Cardiac muscle cell (in vitro differentiated cells and primary cell): ENCODE data around the gene CCSER1. TPM values are rescaled to one million over a fixed set of nuclear protein-coding genes. Genes with fewer than 3 reads are reported as not detected.

ENCODE experiments used
- DNase-seq, 2 donors: peaks; one replicate each; pipeline versions ENCODE4 v3.0.0 to v3.0.0-alpha.2; 2010 to 2017; ENCODE audit warnings: low read depth in 1 of 2, low spot score in 1 of 2
- H3K27ac ChIP-seq: fragments of 200-600 bp; sonication (generic); 2 replicates; pipeline ENCODE4 v1.5.1; 2016
- H3K27me3 ChIP-seq: fragments of 200-600 bp; sonication (generic); 2 replicates; pipeline ENCODE4 v1.6.0; 2016; ENCODE audit warnings: control low read depth
- H3K36me3 ChIP-seq: fragments of 200-600 bp; sonication (generic); 2 replicates; pipeline ENCODE4 v1.5.1; 2016; ENCODE audit warnings: control low read depth
- H3K4me1 ChIP-seq: fragments of 200-600 bp; sonication (generic); 2 replicates; pipeline ENCODE4 v1.8.1; 2017; ENCODE audit warnings: low read depth, mild to moderate bottlenecking, mixed run types
- H3K4me3 ChIP-seq: fragments of 200-600 bp; sonication (generic); 2 replicates; pipeline ENCODE4 v1.5.1; 2016; ENCODE audit warnings: mild to moderate bottlenecking
- H3K9me3 ChIP-seq: fragments of 200-600 bp; sonication (generic); 2 replicates; pipeline ENCODE4 v1.5.1; 2017; ENCODE audit warnings: low read depth, mild to moderate bottlenecking, control low read depth
- CTCF ChIP-seq: IDR thresholded peaks from 2 replicates; pipeline ENCODE4 v1.5.1; 2012; ENCODE audit warnings: low read depth, mild to moderate bottlenecking, low read length
- polyA plus RNA-seq: library from polyadenylated mRNA; unstranded; fragments of >200 nt; fragmentation: Nextera tagmentation; extraction: Ambion mirVana; gene quantifications from 2 replicates; pipeline ENCODE4 v1.2.1, GENCODE V29; 2016
- total RNA-seq: library from RNA; depleted of rRNA; stranded (reverse); fragments of >200 nt; gene quantifications from 2 replicates; pipeline ENCODE4 v1.2.3, GENCODE V29; 2016

The CCSER1 gene
- total and polyA plus RNA-seq, 2 experiments from 2014 or later = 0.77 to 3.6 TPM

GRCh38 chr4:90855111-90855510, 727.9 kb downstream of the CCSER1 start:
- Histone ChIP-seq H3K36me3 (no peaks in the 10 kb centered on the region), H3K27me3 (no peaks in the 10 kb centered on the region), H3K4me3 (no peak overlapping the region), H3K27ac (no peak overlapping the region), H3K9me3 (no peaks in the 10 kb centered on the region), H3K4me1 (no peaks in the 10 kb centered on the region)
- no peak for TF ChIP-seq CTCF
- no peak for DNase-seq

- no peak for DNase-seq
- no peak overlapping the region for H3K4me3 ChIP-seq
- H3K27me3 ChIP-seq = no peaks in the 10 kb centered on the region
- H3K36me3 ChIP-seq = no peaks in the 10 kb centered on the region
- no peaks in the 10 kb centered on the region for H3K9me3 ChIP-seq
- no peak for TF ChIP-seq CTCF
- H3K27ac ChIP-seq = no peak overlapping the region
- no peaks in the 10 kb centered on the region for H3K4me1 ChIP-seq
Observed at GRCh38 chr4:90857081-90857820, 730.1 kb downstream of the CCSER1 start.

- Histone ChIP-seq H3K4me1 (no peaks in the 10 kb centered on the region), H3K27me3 (no peaks in the 10 kb centered on the region), H3K4me3 (no peak overlapping the region), H3K9me3 (no peaks in the 10 kb centered on the region), H3K27ac (no peak overlapping the region), H3K36me3 (no peaks in the 10 kb centered on the region)
- TF ChIP-seq CTCF = no peak
- DNase-seq = no peak
Observed at GRCh38 chr4:90875791-90876190, 748.6 kb downstream of the CCSER1 start.

GRCh38 chr4:90876296-90876695, 749.1 kb downstream of the CCSER1 start:
- no peak for TF ChIP-seq CTCF
- Histone ChIP-seq H3K36me3 (no peaks in the 10 kb centered on the region), H3K27me3 (no peaks in the 10 kb centered on the region), H3K9me3 (no peaks in the 10 kb centered on the region), H3K4me3 (no peak overlapping the region), H3K4me1 (no peaks in the 10 kb centered on the region), H3K27ac (no peak overlapping the region)
- DNase-seq = no peak

- no peak for TF ChIP-seq CTCF
- Histone ChIP-seq H3K4me1 (no peaks in the 10 kb centered on the region), H3K27me3 (no peaks in the 10 kb centered on the region), H3K27ac (no peak overlapping the region), H3K36me3 (no peaks in the 10 kb centered on the region), H3K9me3 (no peaks in the 10 kb centered on the region), H3K4me3 (no peak overlapping the region)
- DNase-seq = no peak
Observed at GRCh38 chr4:90883519-90883918, 756.3 kb downstream of the CCSER1 start.

- Histone ChIP-seq H3K9me3 (no peaks in the 10 kb centered on the region), H3K4me3 (no peak overlapping the region), H3K36me3 (no peaks in the 10 kb centered on the region), H3K27ac (no peak overlapping the region), H3K4me1 (no peaks in the 10 kb centered on the region), H3K27me3 (no peaks in the 10 kb centered on the region)
- TF ChIP-seq CTCF = no peak
- DNase-seq = no peak
Observed at GRCh38 chr4:90888571-90888970, 761.4 kb downstream of the CCSER1 start.
